Sigmoid colon (tissue), 4 donors: ENCODE data around the gene ANKRD13C.
"Not testable (repeated sequence)": the region's sequence is repeated elsewhere in the genome, so short reads cannot be mapped to it uniquely, and the experiment has no call there.

ENCODE experiments used
- POLR2A ChIP-seq, 2 donors: fragments of 450-650 bp; IDR thresholded peaks; one replicate each; pipeline ENCODE4 v1.6.1; 2016; ENCODE audit warnings: antibody characterized with exemption in 2 of 2, mild to moderate bottlenecking in 2 of 2, moderate library complexity in 2 of 2
- POLR2AphosphoS5 ChIP-seq, 4 donors: sonication (generic); formaldehyde crosslinking; IDR thresholded peaks; one replicate each; pipeline ENCODE4 v1.6.1; 2017; ENCODE audit warnings: antibody characterized with exemption in 4 of 4
- TF ChIP-seq, protein P1 (sequence below), 4 experiments: fragments of 450-650 bp in 3 of 4; fragments of 200-600 bp in 1 of 4; IDR thresholded peaks; one replicate each; pipeline ENCODE4 v1.5.1; 2016 to 2019; ENCODE audit warnings: antibody characterized with exemption in 4 of 4, mild to moderate bottlenecking in 3 of 4, moderate library complexity in 2 of 4

DNA sequence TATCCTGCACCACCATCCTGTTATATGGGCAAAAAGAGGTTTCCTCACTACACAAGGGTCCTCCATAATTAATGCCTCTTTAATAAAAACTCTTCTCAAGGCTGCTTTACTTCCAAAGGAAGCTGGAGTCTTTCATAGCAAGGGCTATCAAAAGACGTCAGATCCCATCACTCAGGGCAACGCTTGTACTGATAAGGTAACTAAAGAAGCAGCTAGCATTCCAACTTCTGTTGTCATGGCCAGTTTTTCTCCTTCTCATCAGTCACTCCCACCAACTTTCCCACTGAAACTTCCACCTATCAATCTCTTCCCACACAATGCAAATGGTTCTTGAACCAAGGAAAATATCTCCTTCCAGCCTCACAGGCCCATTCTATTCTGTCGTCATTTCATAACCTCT, 17.1 kb upstream of the ANKRD13C start:
- TF ChIP-seq, protein P1, sequence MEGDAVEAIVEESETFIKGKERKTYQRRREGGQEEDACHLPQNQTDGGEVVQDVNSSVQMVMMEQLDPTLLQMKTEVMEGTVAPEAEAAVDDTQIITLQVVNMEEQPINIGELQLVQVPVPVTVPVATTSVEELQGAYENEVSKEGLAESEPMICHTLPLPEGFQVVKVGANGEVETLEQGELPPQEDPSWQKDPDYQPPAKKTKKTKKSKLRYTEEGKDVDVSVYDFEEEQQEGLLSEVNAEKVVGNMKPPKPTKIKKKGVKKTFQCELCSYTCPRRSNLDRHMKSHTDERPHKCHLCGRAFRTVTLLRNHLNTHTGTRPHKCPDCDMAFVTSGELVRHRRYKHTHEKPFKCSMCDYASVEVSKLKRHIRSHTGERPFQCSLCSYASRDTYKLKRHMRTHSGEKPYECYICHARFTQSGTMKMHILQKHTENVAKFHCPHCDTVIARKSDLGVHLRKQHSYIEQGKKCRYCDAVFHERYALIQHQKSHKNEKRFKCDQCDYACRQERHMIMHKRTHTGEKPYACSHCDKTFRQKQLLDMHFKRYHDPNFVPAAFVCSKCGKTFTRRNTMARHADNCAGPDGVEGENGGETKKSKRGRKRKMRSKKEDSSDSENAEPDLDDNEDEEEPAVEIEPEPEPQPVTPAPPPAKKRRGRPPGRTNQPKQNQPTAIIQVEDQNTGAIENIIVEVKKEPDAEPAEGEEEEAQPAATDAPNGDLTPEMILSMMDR (IDR thresholded peaks at IDR 0.05): not testable (repeated sequence)
- not testable (repeated sequence) for TF ChIP-seq POLR2AphosphoS5, POLR2A (IDR thresholded peaks at IDR 0.05)
